PFSK-1 (cell line): ENCODE measurements around the gene ASB13.

Source experiments
- FOXP2 ChIP-seq: optimal IDR thresholded peaks from 2 replicates; pipeline ENCODE3; 2011; ENCODE audit warnings: borderline replicate concordance, control low read depth, inconsistent platforms; ENCODE audit not compliant: insufficient read depth; ENCODE audit errors: extremely low read length, extremely low read depth
- POLR2AphosphoS5 ChIP-seq: IDR thresholded peaks from 2 replicates; pipeline ENCODE4 v1.6.1; 2012; ENCODE audit warnings: low read depth, mild to moderate bottlenecking, control low read depth, low read length, moderate library complexity
- SIN3A ChIP-seq: IDR thresholded peaks from 2 replicates; pipeline ENCODE4 v1.6.1; 2012; ENCODE audit warnings: mild to moderate bottlenecking, low read length, moderate library complexity, borderline replicate concordance; ENCODE audit not compliant: insufficient read depth
- TAF1 ChIP-seq: IDR thresholded peaks from 2 replicates; pipeline ENCODE4 v1.6.1; 2012; ENCODE audit warnings: low read length, control low read depth, borderline replicate concordance; ENCODE audit not compliant: insufficient read depth
- TF ChIP-seq, protein P1 (sequence below), 2 experiments: IDR thresholded peaks; 2 replicates each; pipeline versions ENCODE4 v1.6.1 to v1.8.0; 2011 to 2012; ENCODE audit warnings: low read depth in 2 of 2, low read length in 2 of 2, control low read depth in 1 of 2, inconsistent platforms in 1 of 2, mild to moderate bottlenecking in 1 of 2, moderate library complexity in 1 of 2; ENCODE audit not compliant: insufficient read depth in 1 of 2

ASB13 gene

DNA sequence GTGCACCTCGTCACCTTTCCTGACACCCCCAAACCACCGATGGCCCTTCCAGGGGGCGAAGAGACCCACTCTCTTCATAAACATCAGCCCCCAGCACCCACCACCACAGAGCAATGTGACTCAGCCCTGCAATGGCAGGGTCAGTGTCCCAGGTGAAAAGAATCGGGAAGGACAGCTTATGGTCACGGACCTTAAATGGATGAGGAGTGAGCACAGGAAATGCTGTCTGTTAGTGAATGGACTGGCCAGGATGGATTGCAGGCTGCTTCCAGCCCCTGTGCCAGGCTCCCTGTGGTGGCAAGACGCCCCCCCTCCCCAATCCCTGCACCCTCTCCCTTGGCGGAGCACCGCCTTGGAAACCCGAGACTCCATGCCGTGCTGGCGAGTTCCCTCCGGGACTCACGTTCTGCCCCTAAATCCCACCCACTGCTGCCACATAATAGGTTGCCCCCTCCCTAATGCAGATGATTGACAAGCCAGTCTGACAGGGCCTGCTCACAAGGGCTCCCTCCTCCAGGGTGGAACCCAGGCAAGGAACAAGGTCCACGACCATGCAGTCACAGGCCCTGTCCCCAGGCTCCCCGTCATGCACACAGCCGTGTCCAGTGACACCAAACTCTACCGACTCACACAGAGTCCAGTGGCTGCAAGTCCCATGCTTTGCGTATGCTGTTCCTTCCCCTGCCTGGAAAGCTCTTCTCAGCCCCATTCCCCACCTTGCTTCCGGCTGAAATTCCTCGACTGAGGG is 7.3 kb downstream of the ASB13 start:
- TF ChIP-seq, protein P1, sequence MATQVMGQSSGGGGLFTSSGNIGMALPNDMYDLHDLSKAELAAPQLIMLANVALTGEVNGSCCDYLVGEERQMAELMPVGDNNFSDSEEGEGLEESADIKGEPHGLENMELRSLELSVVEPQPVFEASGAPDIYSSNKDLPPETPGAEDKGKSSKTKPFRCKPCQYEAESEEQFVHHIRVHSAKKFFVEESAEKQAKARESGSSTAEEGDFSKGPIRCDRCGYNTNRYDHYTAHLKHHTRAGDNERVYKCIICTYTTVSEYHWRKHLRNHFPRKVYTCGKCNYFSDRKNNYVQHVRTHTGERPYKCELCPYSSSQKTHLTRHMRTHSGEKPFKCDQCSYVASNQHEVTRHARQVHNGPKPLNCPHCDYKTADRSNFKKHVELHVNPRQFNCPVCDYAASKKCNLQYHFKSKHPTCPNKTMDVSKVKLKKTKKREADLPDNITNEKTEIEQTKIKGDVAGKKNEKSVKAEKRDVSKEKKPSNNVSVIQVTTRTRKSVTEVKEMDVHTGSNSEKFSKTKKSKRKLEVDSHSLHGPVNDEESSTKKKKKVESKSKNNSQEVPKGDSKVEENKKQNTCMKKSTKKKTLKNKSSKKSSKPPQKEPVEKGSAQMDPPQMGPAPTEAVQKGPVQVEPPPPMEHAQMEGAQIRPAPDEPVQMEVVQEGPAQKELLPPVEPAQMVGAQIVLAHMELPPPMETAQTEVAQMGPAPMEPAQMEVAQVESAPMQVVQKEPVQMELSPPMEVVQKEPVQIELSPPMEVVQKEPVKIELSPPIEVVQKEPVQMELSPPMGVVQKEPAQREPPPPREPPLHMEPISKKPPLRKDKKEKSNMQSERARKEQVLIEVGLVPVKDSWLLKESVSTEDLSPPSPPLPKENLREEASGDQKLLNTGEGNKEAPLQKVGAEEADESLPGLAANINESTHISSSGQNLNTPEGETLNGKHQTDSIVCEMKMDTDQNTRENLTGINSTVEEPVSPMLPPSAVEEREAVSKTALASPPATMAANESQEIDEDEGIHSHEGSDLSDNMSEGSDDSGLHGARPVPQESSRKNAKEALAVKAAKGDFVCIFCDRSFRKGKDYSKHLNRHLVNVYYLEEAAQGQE (IDR thresholded peaks at IDR 0.05; ENCODE audit: insufficient read depth in 1 of 2, low read depth in 2 of 2, low read length in 2 of 2), result no peak
- no peak for TF ChIP-seq SIN3A
- TF ChIP-seq POLR2AphosphoS5, result no peak
- TF ChIP-seq TAF1, result no peak
- TF ChIP-seq FOXP2, result no peak

DNA sequence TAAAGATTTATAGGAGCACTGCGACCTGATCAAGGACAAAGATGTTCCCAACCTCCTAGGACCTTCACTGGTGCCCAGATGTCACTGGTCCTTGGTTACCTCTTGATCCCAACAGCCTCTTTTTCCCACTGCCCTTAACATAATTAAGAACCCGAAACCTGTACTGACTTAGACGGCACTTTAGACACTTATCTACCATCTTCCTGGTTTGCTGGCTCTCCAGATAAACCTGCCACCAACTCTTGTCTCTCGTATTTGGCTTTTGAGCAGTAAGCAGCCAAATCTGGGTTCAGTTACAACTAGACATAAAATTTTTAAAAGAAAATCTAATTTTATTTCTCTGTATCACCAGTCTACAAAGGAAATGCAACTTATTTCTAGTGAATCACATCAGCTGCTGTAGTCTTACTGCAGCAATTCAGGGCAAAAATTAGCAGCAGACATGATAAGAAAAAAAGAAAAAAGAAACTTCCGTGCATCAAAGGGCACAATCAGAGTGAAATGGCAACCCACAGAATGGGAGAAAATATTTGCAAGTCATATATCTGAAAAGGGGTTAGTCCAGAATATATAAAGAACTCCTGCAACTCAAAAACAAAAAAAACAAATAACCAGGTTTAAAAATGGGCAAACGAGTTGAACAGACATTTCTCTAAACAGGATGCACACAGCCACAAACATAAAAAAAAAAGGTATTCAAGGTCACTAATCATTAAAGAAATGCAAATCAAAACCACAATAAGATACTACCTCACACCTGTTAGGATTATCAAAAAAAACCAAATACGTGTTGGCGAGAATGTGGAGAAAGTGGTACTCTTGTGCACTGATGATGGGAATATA is 9.4 kb downstream of the ASB13 start:
- no peak for TF ChIP-seq TAF1
- no peak for TF ChIP-seq POLR2AphosphoS5
- no peak for TF ChIP-seq SIN3A
- no peak for TF ChIP-seq FOXP2

DNA sequence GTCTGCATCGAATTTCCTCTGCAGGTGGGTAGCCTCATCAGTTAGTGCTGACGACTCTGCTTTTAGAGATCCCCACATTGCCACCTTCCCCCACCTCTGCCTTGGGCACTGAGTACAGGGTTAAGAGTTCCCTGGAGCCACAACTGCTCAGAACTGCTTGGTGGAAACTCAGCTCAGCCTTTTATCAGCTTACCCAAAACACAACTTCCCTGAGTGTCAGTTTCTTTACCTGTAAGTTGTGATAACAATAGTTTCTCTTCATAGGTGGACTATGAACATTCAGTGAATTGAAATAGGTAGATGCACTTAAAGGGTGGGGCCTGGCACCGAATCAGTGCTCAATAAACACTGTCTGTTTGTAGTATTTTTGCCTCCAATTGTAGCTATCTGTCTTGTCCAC is 11.3 kb downstream of the ASB13 start:
- TF ChIP-seq POLR2AphosphoS5 (no peak), FOXP2 (no peak), SIN3A (no peak)

DNA sequence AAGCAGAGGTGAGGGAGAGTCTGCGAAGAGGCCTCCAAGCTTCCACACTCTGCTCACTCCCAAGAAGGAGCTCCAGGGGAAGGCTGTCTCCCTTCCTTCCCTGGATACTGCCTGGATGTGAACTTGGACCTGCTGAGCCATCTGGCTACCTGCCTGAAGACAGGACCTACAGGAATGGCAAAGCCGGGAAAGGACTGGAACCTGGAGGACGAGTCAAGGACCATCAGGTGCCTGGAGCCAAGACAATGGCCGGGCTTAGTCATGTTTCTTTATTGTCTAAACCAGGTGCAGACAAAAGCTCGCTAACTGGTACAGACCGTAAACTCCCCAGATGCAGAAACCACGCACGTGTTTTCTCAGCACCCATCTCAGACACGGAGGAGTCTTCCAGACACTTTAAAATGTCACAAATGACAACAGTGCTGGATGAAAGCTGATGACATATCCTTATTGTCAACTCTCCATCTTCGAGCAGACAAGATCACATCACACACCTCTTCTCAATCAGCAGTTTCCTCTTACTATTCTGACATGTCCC is 12.1 kb downstream of the ASB13 start:
- TF ChIP-seq, protein P1 (IDR thresholded peaks at IDR 0.05; ENCODE audit: insufficient read depth in 1 of 2, low read depth in 2 of 2, low read length in 2 of 2), result no peak
- TF ChIP-seq TAF1 (no peak), SIN3A (no peak)

DNA sequence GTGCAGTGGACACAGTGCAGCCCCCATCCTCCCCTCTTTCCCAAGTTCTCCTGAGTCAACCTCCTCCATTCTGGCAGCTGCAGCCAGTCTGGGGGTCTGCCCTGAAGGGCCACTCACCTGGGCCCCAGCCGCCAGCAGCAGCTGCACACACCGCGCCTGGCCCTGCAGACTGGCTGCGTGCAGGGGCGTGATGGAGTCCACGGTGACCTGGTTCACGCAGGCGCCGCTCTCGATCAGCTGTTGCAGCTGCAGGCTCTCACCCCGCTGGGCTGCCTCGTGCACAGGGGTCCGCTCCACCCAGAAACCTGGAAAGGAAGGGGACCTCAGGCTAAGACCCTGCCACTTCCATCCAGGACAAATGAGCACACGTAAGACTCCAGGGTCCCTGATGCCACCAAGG is 13.6 kb downstream of the ASB13 start:
- TF ChIP-seq POLR2AphosphoS5 (no peak), FOXP2 (no peak), SIN3A (no peak), TAF1 (no peak)
- TF ChIP-seq, protein P1 (IDR thresholded peaks at IDR 0.05; ENCODE audit: insufficient read depth in 1 of 2, low read depth in 2 of 2, low read length in 2 of 2), result no peak
